Measurements from ENCODE around the gene BACH2. TPM values are rescaled to one million over a fixed set of nuclear protein-coding genes. Genes with fewer than 3 reads are reported as not detected.
A peak's percentile ranks its signal among the peaks of the same experiment; 100 is the strongest.

BACH2 gene
- polyA plus RNA-seq, 1 donor from 2014 or later: 45.5 TPM

DNA sequence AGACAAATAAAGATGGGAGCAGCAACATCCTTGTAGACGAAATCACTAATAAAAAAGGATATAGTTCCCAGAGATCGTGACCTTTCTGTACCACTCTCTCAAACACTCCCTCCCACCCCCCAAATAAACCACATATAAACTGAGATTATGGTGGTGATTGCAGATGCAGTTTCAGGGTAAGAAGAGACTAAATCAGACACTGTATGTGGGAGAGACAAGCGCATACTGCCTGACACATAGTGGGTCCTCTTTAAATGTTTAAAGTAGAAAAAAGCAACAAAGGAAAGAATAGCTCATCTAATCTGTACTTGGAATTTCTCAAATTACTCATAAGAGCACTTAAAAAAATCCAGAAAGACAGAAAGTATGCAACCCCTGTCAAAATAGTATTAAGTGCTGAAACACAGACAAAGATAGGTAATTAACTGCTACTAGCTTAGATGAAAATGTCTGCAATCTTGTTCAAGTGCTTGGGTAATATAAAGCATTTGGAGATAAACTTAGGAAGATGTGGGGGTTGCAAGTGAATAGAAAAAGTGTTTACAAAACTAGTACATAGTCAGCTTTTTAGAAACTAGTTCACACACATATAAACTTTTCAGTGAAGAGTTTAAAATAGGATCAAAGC is 151.6 kb downstream of the BACH2 start:
- Histone ChIP-seq H3K27me3 (ENCODE audit: insufficient read depth, low read depth, low read length) (no peaks in the 10 kb centered on the region), H3K9me2 (ENCODE audit: insufficient read depth, low read length) (no peaks in the 10 kb centered on the region), H3K4me2 (ENCODE audit: low read length) (no peak overlapping the region), H3K36me3 (ENCODE audit: insufficient read depth, low read length) (no peaks in the 10 kb centered on the region), H3K9me3 (ENCODE audit: low read length) (no peaks in the 10 kb centered on the region), H3K27ac (ENCODE audit: low read length) (peak overlapping the region; percentile 21), H4K20me1 (ENCODE audit: insufficient read depth) (peaks cover 3% of the 10 kb centered on the region), H3K9ac (ENCODE audit: low read length) (no peak overlapping the region), H3K4me3 (ENCODE audit: low read length) (no peak overlapping the region), H3K79me2 (replicated peaks; ENCODE audit: insufficient read depth, low read length) (peaks cover 54% of the 10 kb centered on the region), H3F3A (ENCODE audit: insufficient read depth, low read length, poor library complexity, severe bottlenecking) (no peaks in the 10 kb centered on the region), H2AFZ (ENCODE audit: low read depth, low read length) (no peak overlapping the region)
- TF ChIP-seq RAD21 (conservative IDR thresholded peaks at IDR 0.05) (no peak), EZH2 (IDR thresholded peaks at IDR 0.05; ENCODE audit: borderline replicate concordance, insufficient read depth, low read length, poor library complexity, severe bottlenecking) (no peak), POLR2AphosphoS5 (IDR thresholded peaks at IDR 0.05) (no peak), SMC3 (conservative IDR thresholded peaks at IDR 0.05; ENCODE audit: poor library complexity) (no peak), CTCF (IDR thresholded peaks at IDR 0.05; ENCODE audit: poor library complexity, severe bottlenecking) (no peak), MXI1 (conservative IDR thresholded peaks at IDR 0.05; ENCODE audit: poor library complexity, severe bottlenecking) (no peak)
- TF ChIP-seq, protein P1, sequence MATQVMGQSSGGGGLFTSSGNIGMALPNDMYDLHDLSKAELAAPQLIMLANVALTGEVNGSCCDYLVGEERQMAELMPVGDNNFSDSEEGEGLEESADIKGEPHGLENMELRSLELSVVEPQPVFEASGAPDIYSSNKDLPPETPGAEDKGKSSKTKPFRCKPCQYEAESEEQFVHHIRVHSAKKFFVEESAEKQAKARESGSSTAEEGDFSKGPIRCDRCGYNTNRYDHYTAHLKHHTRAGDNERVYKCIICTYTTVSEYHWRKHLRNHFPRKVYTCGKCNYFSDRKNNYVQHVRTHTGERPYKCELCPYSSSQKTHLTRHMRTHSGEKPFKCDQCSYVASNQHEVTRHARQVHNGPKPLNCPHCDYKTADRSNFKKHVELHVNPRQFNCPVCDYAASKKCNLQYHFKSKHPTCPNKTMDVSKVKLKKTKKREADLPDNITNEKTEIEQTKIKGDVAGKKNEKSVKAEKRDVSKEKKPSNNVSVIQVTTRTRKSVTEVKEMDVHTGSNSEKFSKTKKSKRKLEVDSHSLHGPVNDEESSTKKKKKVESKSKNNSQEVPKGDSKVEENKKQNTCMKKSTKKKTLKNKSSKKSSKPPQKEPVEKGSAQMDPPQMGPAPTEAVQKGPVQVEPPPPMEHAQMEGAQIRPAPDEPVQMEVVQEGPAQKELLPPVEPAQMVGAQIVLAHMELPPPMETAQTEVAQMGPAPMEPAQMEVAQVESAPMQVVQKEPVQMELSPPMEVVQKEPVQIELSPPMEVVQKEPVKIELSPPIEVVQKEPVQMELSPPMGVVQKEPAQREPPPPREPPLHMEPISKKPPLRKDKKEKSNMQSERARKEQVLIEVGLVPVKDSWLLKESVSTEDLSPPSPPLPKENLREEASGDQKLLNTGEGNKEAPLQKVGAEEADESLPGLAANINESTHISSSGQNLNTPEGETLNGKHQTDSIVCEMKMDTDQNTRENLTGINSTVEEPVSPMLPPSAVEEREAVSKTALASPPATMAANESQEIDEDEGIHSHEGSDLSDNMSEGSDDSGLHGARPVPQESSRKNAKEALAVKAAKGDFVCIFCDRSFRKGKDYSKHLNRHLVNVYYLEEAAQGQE (IDR thresholded peaks at IDR 0.05; ENCODE audit: borderline replicate concordance): no peak

- Histone ChIP-seq H3F3A (ENCODE audit: insufficient read depth, low read length, poor library complexity, severe bottlenecking) (no peaks in the 10 kb centered on the region), H3K4me3 (ENCODE audit: low read length) (no peak overlapping the region), H3K9ac (ENCODE audit: low read length) (no peak overlapping the region), H3K27ac (ENCODE audit: low read length) (peak overlapping the region; percentile 21), H3K4me2 (ENCODE audit: low read length) (no peak overlapping the region), H3K27me3 (ENCODE audit: insufficient read depth, low read depth, low read length) (no peaks in the 10 kb centered on the region), H3K9me2 (ENCODE audit: insufficient read depth, low read length) (no peaks in the 10 kb centered on the region), H3K36me3 (ENCODE audit: insufficient read depth, low read length) (no peaks in the 10 kb centered on the region), H3K79me2 (replicated peaks; ENCODE audit: insufficient read depth, low read length) (peaks cover 55% of the 10 kb centered on the region), H3K9me3 (ENCODE audit: low read length) (no peaks in the 10 kb centered on the region), H2AFZ (ENCODE audit: low read depth, low read length) (no peak overlapping the region), H4K20me1 (ENCODE audit: insufficient read depth) (peaks cover 3% of the 10 kb centered on the region)
- TF ChIP-seq TAF1 (IDR thresholded peaks at IDR 0.05; ENCODE audit: low read depth) (no peak), EP300 (conservative IDR thresholded peaks at IDR 0.05; ENCODE audit: poor library complexity, severe bottlenecking) (no peak), CTCF (IDR thresholded peaks at IDR 0.05; ENCODE audit: poor library complexity, severe bottlenecking) (no peak), POLR2AphosphoS5 (IDR thresholded peaks at IDR 0.05) (no peak), MXI1 (conservative IDR thresholded peaks at IDR 0.05; ENCODE audit: poor library complexity, severe bottlenecking) (no peak), RAD21 (conservative IDR thresholded peaks at IDR 0.05) (no peak), SMC3 (conservative IDR thresholded peaks at IDR 0.05; ENCODE audit: poor library complexity) (no peak), EZH2 (IDR thresholded peaks at IDR 0.05; ENCODE audit: borderline replicate concordance, insufficient read depth, low read length, poor library complexity, severe bottlenecking) (no peak)
- TF ChIP-seq, protein P1 (IDR thresholded peaks at IDR 0.05; ENCODE audit: borderline replicate concordance): no peak
Observed at GRCh38 chr6:90144396-90144795, 152.2 kb downstream of the BACH2 start.
